K562 (cell line): ENCODE results near the gene PBRM1. TPM values are rescaled to one million over a fixed set of nuclear protein-coding genes. Genes with fewer than 3 reads are reported as not detected.

Experiments used
- BHLHE40 ChIP-seq: IDR thresholded peaks from 2 replicates; pipeline ENCODE4 v1.6.1; 2011; ENCODE audit warnings: low read length, improper control_type of control experiment
- CHAMP1 ChIP-seq: fragments of 450-650 bp; IDR thresholded peaks from 2 replicates; pipeline ENCODE4 v1.6.1; 2016; ENCODE audit warnings: mild to moderate bottlenecking
- E2F6 ChIP-seq, 2 experiments: IDR thresholded peaks; 2 replicates each; pipeline ENCODE4 v1.6.1; 2011; ENCODE audit warnings: borderline replicate concordance in 1 of 2, control low read depth in 1 of 2, low read depth in 1 of 2, low read length in 1 of 2, mild to moderate bottlenecking in 1 of 2, mixed read lengths in 1 of 2, moderate library complexity in 1 of 2; ENCODE audit not compliant: insufficient read depth in 1 of 2, insufficient read length in 1 of 2, poor library complexity in 1 of 2, severe bottlenecking in 1 of 2; ENCODE audit errors: extremely low read depth in 1 of 2
- MAZ ChIP-seq, 2 experiments: fragments of 450-650 bp in 1 of 2; sonication (generic) in 1 of 2; formaldehyde crosslinking; IDR thresholded peaks in 1 of 2; conservative IDR thresholded peaks in 1 of 2; 2 replicates each; pipeline versions ENCODE4 v1.4.0 to v1.5.0; 2020; ENCODE audit warnings: mild to moderate bottlenecking in 1 of 2, missing genetic modification reagents in 1 of 2
- YY1 ChIP-seq, 3 experiments: IDR thresholded peaks; 2 replicates each; pipeline ENCODE4 v1.6.1; 2011; ENCODE audit warnings: low read length in 2 of 3, mild to moderate bottlenecking in 2 of 3, moderate library complexity in 2 of 3, borderline replicate concordance in 1 of 3, control low read depth in 1 of 3, low read depth in 1 of 3; ENCODE audit not compliant: insufficient read depth in 3 of 3, insufficient replicate concordance in 2 of 3, control insufficient read depth in 1 of 3, insufficient read length in 1 of 3; ENCODE audit errors: extremely low read depth in 1 of 3
- ZNF318 ChIP-seq, 2 experiments: fragments of 450-650 bp; IDR thresholded peaks; 2 replicates each; pipeline ENCODE4 v1.6.1; 2016; ENCODE audit warnings: mild to moderate bottlenecking in 2 of 2, borderline replicate concordance in 1 of 2, low read depth in 1 of 2, moderate library complexity in 1 of 2
- ZNF431 ChIP-seq: sonication (generic); formaldehyde crosslinking; IDR thresholded peaks from 2 replicates; pipeline ENCODE4 v1.8.0; 2022; ENCODE audit warnings: mild to moderate bottlenecking, missing genetic modification reagents
- ZNF512 ChIP-seq: IDR thresholded peaks from 2 replicates; pipeline ENCODE4 v1.6.1; 2016; ENCODE audit warnings: missing genetic modification characterization, missing compliant biosample characterization
- ZNF778 ChIP-seq: fragments of 450-650 bp; formaldehyde crosslinking; IDR thresholded peaks from 2 replicates; pipeline ENCODE4 v1.4.0; 2020; ENCODE audit warnings: mild to moderate bottlenecking, moderate library complexity
- polyA plus RNA-seq, 8 experiments: library from polyadenylated mRNA; depleted of rRNA in 4 of 8; stranded (reverse) in 5 of 8; unstranded in 3 of 8; fragments of >200 nt; fragmentation: Nextera tagmentation in 2 of 8; fragmentation: Illumina TruSeq in 1 of 8; extraction: Ambion mirVana in 2 of 8; extraction: Trizol in 1 of 8; gene quantifications; 2 replicates each; pipeline versions ENCODE4 v1.2.1 to v1.2.3, GENCODE V29; 2011 to 2014; ENCODE audit warnings: inconsistent platforms in 1 of 8, missing spikeins in 1 of 8
- total RNA-seq, 7 experiments: library from RNA; depleted of rRNA in 6 of 7; stranded (reverse); fragments of >200 nt in 6 of 7; fragmentation: Illumina TruSeq in 2 of 7; extraction: Trizol in 2 of 7; gene quantifications; 2 replicates each; pipeline versions ENCODE4 v1.2.1 to v1.2.3, GENCODE V29; 2011 to 2021; ENCODE audit warnings: low replicate concordance in 1 of 7

PBRM1 gene
- total and polyA plus RNA-seq, 9 of the 15 experiments (the other 6 are each of a cell fraction or from before 2014, with no cell fraction given) = 3.9 to 31.8 (median 19.0) TPM

GRCh38 chr3:52685285-52685708 lies 416 bp downstream of the PBRM1 start (continued):
- TF ChIP-seq CHAMP1 = no peak
- peak in 1 of 2 experiments; percentile 23; a peak in 1 of 4 replicates for TF ChIP-seq MAZ (CRISPR knock-in tag; conservative IDR thresholded peaks at IDR 0.05 in 1 of 2, IDR thresholded peaks at IDR 0.05 in 1 of 2)
- no peak for TF ChIP-seq ZNF318 (IDR thresholded peaks at IDR 0.05; ENCODE audit: borderline replicate concordance in 1 of 2, low read depth in 1 of 2)
- TF ChIP-seq YY1 (IDR thresholded peaks at IDR 0.05; ENCODE audit: borderline replicate concordance in 1 of 3, control insufficient read depth in 1 of 3, extremely low read depth in 1 of 3, insufficient read depth in 3 of 3, insufficient read length in 1 of 3, insufficient replicate concordance in 2 of 3, low read depth in 1 of 3, low read length in 2 of 3) = peak in 1 of 3 experiments; percentile 32
- no peak for TF ChIP-seq ZNF512 (tag)
- TF ChIP-seq ZNF778 (CRISPR knock-in tag) = no peak
- TF ChIP-seq ZNF431 = peak; percentile 45; the same call in 1 of the 2 replicates
- TF ChIP-seq E2F6 (IDR thresholded peaks at IDR 0.05; ENCODE audit: borderline replicate concordance in 1 of 2, extremely low read depth in 1 of 2, insufficient read depth in 1 of 2, insufficient read length in 1 of 2, low read depth in 1 of 2, low read length in 1 of 2, poor library complexity in 1 of 2, severe bottlenecking in 1 of 2) = peak; percentile 58 to 93
- TF ChIP-seq BHLHE40 = 0 out of 2 replicates have a peak, but pooled peaks have one; percentile 8
